ENCODE measurements around the gene CIT. TPM values are rescaled to one million over a fixed set of nuclear protein-coding genes. Genes with fewer than 3 reads are reported as not detected.
A peak's percentile ranks its signal among the peaks of the same experiment; 100 is the strongest.
"Not testable (repeated sequence)": the region's sequence is repeated elsewhere in the genome, so short reads cannot be mapped to it uniquely, and the experiment has no call there.

Gene CIT
- total RNA-seq (2014; rRNA removed; shearing (Covaris generic)) = 25.4 and 26.6 TPM in 2 replicates
- polyA plus RNA-seq (2014; cell fraction: nucleus; rRNA removed) = 22.2 and 52.5 TPM in 2 replicates

GRCh38 chr12:119876761-119877638 lies at the start of gene CIT:
CIT (minus strand) TSS chr12:119877320; CDS start chr12:119876168, 1,152 bp downstream.
- peak; percentile 97 for DNase-seq (ENCODE audit: extremely low read depth, low read depth)

GRCh38 chr12:119925269-119925668 lies 48.1 kb upstream of the CIT start:
- DNase-seq (ENCODE audit: extremely low read depth, low read depth) = no peak

- no peak for DNase-seq (ENCODE audit: extremely low read depth, low read depth)
Observed at GRCh38 chr12:119920064-119920463, 42.9 kb upstream of the CIT start.

GRCh38 chr12:119915894-119916510 lies 38.9 kb upstream of the CIT start:
- no peak for DNase-seq (ENCODE audit: extremely low read depth, low read depth)

- no peak for DNase-seq (ENCODE audit: extremely low read depth, low read depth)
Observed at GRCh38 chr12:119914666-119915065, 37.5 kb upstream of the CIT start.

GRCh38 chr12:119913536-119914330 lies 36.6 kb upstream of the CIT start:
- no peak for DNase-seq (ENCODE audit: extremely low read depth, low read depth)

- DNase-seq (ENCODE audit: extremely low read depth, low read depth) = no peak
Observed at GRCh38 chr12:119911182-119911581, 34.1 kb upstream of the CIT start.

GRCh38 chr12:119910586-119910985 lies 33.5 kb upstream of the CIT start:
- DNase-seq (ENCODE audit: extremely low read depth, low read depth) = no peak

GRCh38 chr12:119902084-119902509 lies 25.0 kb upstream of the CIT start:
- peak; percentile 56 for DNase-seq (ENCODE audit: extremely low read depth, low read depth)

GRCh38 chr12:119901670-119902069 lies 24.6 kb upstream of the CIT start:
- no peak for DNase-seq (ENCODE audit: extremely low read depth, low read depth)

GRCh38 chr12:119894916-119895315 lies 17.8 kb upstream of the CIT start:
- no peak for DNase-seq (ENCODE audit: extremely low read depth, low read depth)

- DNase-seq (ENCODE audit: extremely low read depth, low read depth) = not testable (repeated sequence)
Observed at GRCh38 chr12:119892611-119893010, 15.5 kb upstream of the CIT start.

- DNase-seq (ENCODE audit: extremely low read depth, low read depth) = no peak
Observed at GRCh38 chr12:119885549-119885948, 8.4 kb upstream of the CIT start.

GRCh38 chr12:119883791-119884190 lies 6.7 kb upstream of the CIT start:
- not testable (repeated sequence) for DNase-seq (ENCODE audit: extremely low read depth, low read depth)

GRCh38 chr12:119883237-119883636 lies 6.1 kb upstream of the CIT start:
- no peak for DNase-seq (ENCODE audit: extremely low read depth, low read depth)

- no peak for DNase-seq (ENCODE audit: extremely low read depth, low read depth)
Observed at GRCh38 chr12:119877639-119877948, 474 bp upstream of the CIT start.

GRCh38 chr12:119870457-119870856 lies 6.7 kb downstream of the CIT start:
- DNase-seq (ENCODE audit: extremely low read depth, low read depth) = no peak

GRCh38 chr12:119869720-119870119 lies 7.4 kb downstream of the CIT start:
- DNase-seq (ENCODE audit: extremely low read depth, low read depth) = peak; percentile 36

GRCh38 chr12:119868992-119869391 lies 8.1 kb downstream of the CIT start:
- DNase-seq (ENCODE audit: extremely low read depth, low read depth) = no peak

- no peak for DNase-seq (ENCODE audit: extremely low read depth, low read depth)
Observed at GRCh38 chr12:119864591-119864990, 12.5 kb downstream of the CIT start.

- no peak for DNase-seq (ENCODE audit: extremely low read depth, low read depth)
Observed at GRCh38 chr12:119859241-119859640, 17.9 kb downstream of the CIT start.
